Measurements from ENCODE around the gene NDUFB4. TPM values are rescaled to one million over a fixed set of nuclear protein-coding genes. Genes with fewer than 3 reads are reported as not detected.
"Not testable (repeated sequence)": the region's sequence is repeated elsewhere in the genome, so short reads cannot be mapped to it uniquely, and the experiment has no call there.

The NDUFB4 gene
- total RNA-seq, 2 experiments from 2014 or later = 130 to 143 TPM

DNA sequence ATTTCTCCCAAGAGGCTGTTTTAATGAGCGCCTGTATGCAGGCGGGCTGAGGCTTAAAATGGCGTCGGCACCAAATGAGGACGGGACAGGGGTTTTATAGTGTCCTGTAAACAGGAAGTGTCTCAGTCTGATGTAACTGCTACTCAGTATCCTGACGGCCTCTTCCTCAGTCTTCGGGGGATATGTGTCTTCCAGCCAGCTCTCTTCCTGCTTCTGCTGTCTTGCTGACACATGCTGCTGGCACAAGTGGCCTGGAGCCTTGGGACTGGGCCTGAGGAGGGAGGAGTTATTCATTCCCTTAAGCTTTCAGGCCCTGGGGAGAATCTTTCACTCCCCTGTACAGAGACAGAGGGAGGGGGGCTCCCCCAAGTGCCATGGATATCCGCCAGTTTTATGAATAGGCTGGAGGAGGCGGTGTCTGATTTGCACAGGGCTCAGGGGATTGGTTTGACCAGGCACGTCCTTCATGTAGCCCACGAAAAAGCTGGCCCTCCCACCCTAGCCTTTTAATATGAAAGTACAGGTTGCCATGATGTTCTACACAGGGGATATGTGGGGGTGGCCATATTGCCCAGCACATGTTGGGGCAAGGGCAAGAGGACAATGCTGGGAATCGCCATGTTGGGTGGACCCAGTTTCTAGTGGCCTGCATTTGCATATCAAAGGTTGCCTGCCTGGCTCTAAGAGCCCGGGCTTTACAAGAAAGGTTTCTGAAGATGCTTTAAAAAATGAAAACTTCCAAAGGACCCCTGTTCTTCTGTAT is 19.9 kb downstream of the NDUFB4 start:
- H3K9me3 Mint-ChIP-seq = no peaks in the 10 kb centered on the region
- intact Hi-C loops (cut with micrococcal nuclease) = no loop called here

DNA sequence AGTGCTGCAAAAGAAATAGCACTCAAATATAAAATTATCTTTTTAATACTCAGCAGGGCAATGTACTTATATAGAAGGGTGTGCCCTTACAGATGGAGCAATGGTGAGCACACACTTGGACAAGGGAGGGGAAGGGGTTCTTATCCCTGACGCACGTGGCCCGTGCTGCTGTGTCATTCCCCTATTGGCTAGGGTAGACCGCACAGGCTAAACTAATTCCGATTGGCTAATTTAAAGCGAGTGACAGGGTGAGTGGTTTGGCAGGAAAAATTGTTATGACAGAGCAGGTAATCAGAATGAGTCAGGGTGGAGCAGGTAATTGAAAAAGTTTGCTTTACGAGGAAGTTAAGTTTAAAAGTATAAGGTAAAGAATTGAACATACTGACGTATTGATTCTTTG is 20.6 kb downstream of the NDUFB4 start:
- H3K27ac Mint-ChIP-seq; H3K9me3 Mint-ChIP-seq; POLR2A ChIA-PET; H3K27me3 Mint-ChIP-seq; DNase-seq; H3K36me3 Mint-ChIP-seq; intact Hi-C loops (cut with micrococcal nuclease); CTCF ChIA-PET; H3K4me3 Mint-ChIP-seq; H3K4me1 Mint-ChIP-seq (ENCODE audit: low read depth): not testable (repeated sequence)

More for the DNA sequence above, 19.9 kb downstream of the NDUFB4 start:
- H3K27me3 Mint-ChIP-seq = peaks cover 2% of the 10 kb centered on the region
- POLR2A ChIA-PET = no interaction called here
- H3K36me3 Mint-ChIP-seq = no peaks in the 10 kb centered on the region
- CTCF ChIA-PET = no interaction called here
- no peak for DNase-seq
- no peak overlapping the region for H3K27ac Mint-ChIP-seq
- H3K4me3 Mint-ChIP-seq = no peak overlapping the region
- no peaks in the 10 kb centered on the region for H3K4me1 Mint-ChIP-seq (ENCODE audit: low read depth)

DNA sequence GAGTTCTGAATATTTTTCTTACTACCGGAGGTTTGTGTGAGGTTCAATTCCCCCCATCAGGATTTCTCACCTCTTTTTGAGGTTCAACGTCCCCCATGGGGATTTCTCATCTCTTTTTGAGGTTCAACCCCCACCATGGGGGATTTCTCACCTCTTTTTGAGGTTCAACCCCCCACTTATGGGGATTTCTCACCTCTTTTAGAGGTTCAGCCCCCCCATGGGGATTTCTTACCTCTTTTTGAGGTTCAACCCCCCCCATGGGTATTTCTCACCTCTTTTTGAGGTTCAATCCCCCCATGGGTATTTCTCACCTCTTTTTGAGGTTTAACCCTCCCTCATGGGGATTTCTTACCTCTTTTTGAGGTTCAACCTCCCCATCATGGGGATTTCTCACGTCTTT is 26.3 kb downstream of the NDUFB4 start:
- Mint-ChIP-seq H3K36me3 (peaks cover 12% of the 10 kb centered on the region), H3K27me3 (peaks cover 2% of the 10 kb centered on the region), H3K4me3 (no peak overlapping the region), H3K4me1 (ENCODE audit: low read depth) (no peaks in the 10 kb centered on the region), H3K27ac (no peak overlapping the region), H3K9me3 (peaks cover 16% of the 10 kb centered on the region)
- CTCF ChIA-PET = interaction anchor here (1.0 kb wide), 1 partner anchor 173 kb away, joined by 4 read pairs; no protein-coding TSS in a partner anchor
- no peak for DNase-seq
- intact Hi-C loops (cut with micrococcal nuclease) = no loop called here
- POLR2A ChIA-PET = no interaction called here

DNA sequence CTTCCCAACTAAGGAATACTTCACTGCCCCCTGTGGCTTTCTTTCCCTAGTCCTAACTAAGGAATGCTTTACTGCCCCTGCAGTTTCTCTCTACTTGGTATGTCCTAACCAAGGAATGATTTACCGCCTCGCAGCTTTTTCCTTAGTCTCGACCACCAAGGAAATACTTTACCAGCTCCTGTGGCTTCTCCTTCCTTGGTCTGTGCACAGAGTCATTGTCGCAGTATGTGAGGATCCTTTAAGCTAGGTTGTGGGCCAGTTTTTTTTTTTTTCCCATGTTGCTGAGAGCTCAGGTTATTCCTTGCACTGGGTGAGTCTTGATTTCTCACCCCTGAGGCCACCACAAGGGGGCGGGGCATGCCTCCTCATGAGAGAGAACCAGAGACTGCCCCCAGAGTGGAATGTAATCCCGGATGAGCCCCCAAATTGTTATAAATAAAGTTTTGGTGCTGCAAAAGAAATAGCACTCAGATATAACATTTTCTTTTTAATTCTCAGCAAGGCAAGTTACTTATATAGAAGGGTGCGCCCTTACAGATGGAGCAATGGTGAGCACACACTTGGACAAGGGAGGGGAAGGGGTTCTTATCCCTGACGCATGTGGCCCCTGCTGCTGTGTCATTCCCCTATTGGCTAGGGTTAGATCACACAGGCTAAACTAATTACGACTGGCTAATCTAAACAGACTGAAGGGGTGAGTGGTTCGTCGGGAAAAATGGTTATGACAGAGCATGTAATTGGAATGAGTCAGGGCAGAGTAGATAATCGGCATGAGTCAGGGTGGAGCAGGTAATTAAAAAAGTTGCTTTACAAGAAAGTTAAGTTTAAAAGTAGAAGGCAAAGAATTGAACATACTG is 27.0 kb downstream of the NDUFB4 start:
- H3K4me1 Mint-ChIP-seq (ENCODE audit: low read depth) = no peaks in the 10 kb centered on the region
- H3K4me3 Mint-ChIP-seq = no peak overlapping the region
- peaks cover 16% of the 10 kb centered on the region for H3K9me3 Mint-ChIP-seq
- H3K27ac Mint-ChIP-seq = no peak overlapping the region
- peaks cover 2% of the 10 kb centered on the region for H3K27me3 Mint-ChIP-seq
- ChIA-PET POLR2A (no interaction called here), CTCF (interaction anchor here (1.0 kb wide), 1 partner anchor 172 kb away, joined by 4 read pairs; no protein-coding TSS in a partner anchor)
- DNase-seq = peak; percentile 20
- peaks cover 12% of the 10 kb centered on the region for H3K36me3 Mint-ChIP-seq
- intact Hi-C loops (cut with micrococcal nuclease) = no loop called here

DNA sequence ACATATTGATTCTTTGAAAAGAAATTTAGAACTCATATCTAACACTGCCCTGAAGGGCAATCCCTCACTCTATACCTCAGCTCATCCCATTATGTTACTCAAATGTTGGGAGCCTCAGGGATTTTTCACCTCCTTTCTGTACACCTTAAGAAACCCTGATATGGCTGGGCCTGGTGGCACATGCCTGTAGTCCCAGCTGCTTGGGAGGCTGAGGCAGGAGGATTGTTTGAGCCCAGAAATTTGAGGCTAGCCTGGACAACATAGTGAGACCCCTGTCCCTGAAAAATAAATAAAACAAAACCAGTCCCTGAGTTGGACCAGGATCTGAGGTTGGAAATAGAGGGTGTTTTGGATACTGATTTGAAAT is 27.6 kb downstream of the NDUFB4 start:
- Mint-ChIP-seq H3K4me1 (ENCODE audit: low read depth) (no peaks in the 10 kb centered on the region), H3K9me3 (peaks cover 16% of the 10 kb centered on the region), H3K27me3 (peaks cover 2% of the 10 kb centered on the region), H3K27ac (no peak overlapping the region), H3K4me3 (no peak overlapping the region), H3K36me3 (peaks cover 12% of the 10 kb centered on the region)
- intact Hi-C loops (cut with micrococcal nuclease) = no loop called here
- no peak for DNase-seq
- CTCF ChIA-PET = no interaction called here
- POLR2A ChIA-PET = no interaction called here

GRCh38 chr3:120625159-120625586 is 29.0 kb downstream of the NDUFB4 start:
- ChIA-PET CTCF (no interaction called here), POLR2A (interaction anchor here (0.6 kb wide), 1 partner anchor 120 kb away, joined by 4 read pairs; no protein-coding TSS in a partner anchor)
- H3K4me1 Mint-ChIP-seq (ENCODE audit: low read depth) = no peaks in the 10 kb centered on the region
- no peak for DNase-seq
- no peak overlapping the region for H3K4me3 Mint-ChIP-seq
- no peak overlapping the region for H3K27ac Mint-ChIP-seq
- peaks cover 2% of the 10 kb centered on the region for H3K27me3 Mint-ChIP-seq
- H3K9me3 Mint-ChIP-seq = peaks cover 17% of the 10 kb centered on the region
- H3K36me3 Mint-ChIP-seq = peaks cover 12% of the 10 kb centered on the region
- intact Hi-C loops (cut with micrococcal nuclease) = no loop called here

- intact Hi-C loops (cut with micrococcal nuclease) = no loop called here
- Mint-ChIP-seq H3K27me3 (no peaks in the 10 kb centered on the region), H3K36me3 (peaks cover 1% of the 10 kb centered on the region), H3K4me1 (ENCODE audit: low read depth) (peaks cover under 1% of the 10 kb centered on the region), H3K4me3 (no peak overlapping the region), H3K27ac (no peak overlapping the region), H3K9me3 (peaks cover 5% of the 10 kb centered on the region)
- CTCF ChIA-PET = no interaction called here
- DNase-seq = no peak
- POLR2A ChIA-PET = no interaction called here
These were observed 38.4 kb downstream of the NDUFB4 start for GRCh38 chr3:120634539-120634938.

DNA sequence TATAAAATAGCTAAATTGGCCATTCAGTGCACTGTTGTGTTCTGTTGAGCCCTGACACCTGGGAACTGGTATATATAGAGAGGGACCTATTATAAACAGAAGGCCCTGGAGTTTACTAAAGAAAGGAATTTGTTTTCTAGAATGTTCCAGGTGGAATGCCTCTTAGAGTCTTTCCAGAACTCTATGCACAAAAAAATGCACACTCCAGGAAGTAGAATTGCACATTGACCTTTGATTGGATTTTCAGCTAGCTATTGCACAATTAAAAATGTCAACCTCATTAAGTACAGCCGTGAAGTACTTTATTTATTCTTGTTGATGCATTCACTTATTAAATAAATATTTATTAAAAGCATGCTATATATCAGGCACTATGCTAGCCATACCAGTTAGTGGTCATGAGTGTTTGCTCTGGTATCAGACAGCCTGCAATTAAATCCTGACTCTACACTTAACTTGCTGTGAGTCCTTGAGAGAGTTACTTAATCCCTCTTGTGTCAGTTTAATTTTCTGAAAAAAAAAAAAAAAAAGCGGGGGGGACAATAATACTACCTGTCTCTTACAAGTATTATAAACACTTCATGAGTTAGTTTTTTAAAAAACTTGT is 40.8 kb downstream of the NDUFB4 start:
- H3K27ac Mint-ChIP-seq = no peak overlapping the region
- H3K36me3 Mint-ChIP-seq = peaks cover 1% of the 10 kb centered on the region
- POLR2A ChIA-PET = no interaction called here
- no peaks in the 10 kb centered on the region for H3K9me3 Mint-ChIP-seq
- CTCF ChIA-PET = no interaction called here
- H3K4me3 Mint-ChIP-seq = no peak overlapping the region
- no peaks in the 10 kb centered on the region for H3K27me3 Mint-ChIP-seq
- H3K4me1 Mint-ChIP-seq (ENCODE audit: low read depth) = peaks cover 12% of the 10 kb centered on the region
- intact Hi-C loops (cut with micrococcal nuclease) = no loop called here
- DNase-seq = no peak

- intact Hi-C loops (cut with micrococcal nuclease) = no loop called here
These were observed 41.9 kb downstream of the NDUFB4 start for GRCh38 chr3:120637851-120638559.

GRCh38 chr3:120638820-120639219 is 42.7 kb downstream of the NDUFB4 start:
- H3K4me3 Mint-ChIP-seq; POLR2A ChIA-PET; H3K9me3 Mint-ChIP-seq; intact Hi-C loops (cut with micrococcal nuclease); H3K27ac Mint-ChIP-seq; CTCF ChIA-PET; H3K27me3 Mint-ChIP-seq; DNase-seq; H3K36me3 Mint-ChIP-seq: not testable (repeated sequence)
- peaks cover 12% of the 10 kb centered on the region for H3K4me1 Mint-ChIP-seq (ENCODE audit: low read depth)

More at GRCh38 chr3:120637851-120638559, 41.9 kb downstream of the NDUFB4 start:
- POLR2A ChIA-PET = no interaction called here
- H3K4me1 Mint-ChIP-seq (ENCODE audit: low read depth) = peaks cover 12% of the 10 kb centered on the region
- H3K27ac Mint-ChIP-seq = no peak overlapping the region
- CTCF ChIA-PET = no interaction called here
- no peaks in the 10 kb centered on the region for H3K27me3 Mint-ChIP-seq
- no peak for DNase-seq
- no peaks in the 10 kb centered on the region for H3K9me3 Mint-ChIP-seq
- H3K4me3 Mint-ChIP-seq = no peak overlapping the region
- H3K36me3 Mint-ChIP-seq = peaks cover 1% of the 10 kb centered on the region

DNA sequence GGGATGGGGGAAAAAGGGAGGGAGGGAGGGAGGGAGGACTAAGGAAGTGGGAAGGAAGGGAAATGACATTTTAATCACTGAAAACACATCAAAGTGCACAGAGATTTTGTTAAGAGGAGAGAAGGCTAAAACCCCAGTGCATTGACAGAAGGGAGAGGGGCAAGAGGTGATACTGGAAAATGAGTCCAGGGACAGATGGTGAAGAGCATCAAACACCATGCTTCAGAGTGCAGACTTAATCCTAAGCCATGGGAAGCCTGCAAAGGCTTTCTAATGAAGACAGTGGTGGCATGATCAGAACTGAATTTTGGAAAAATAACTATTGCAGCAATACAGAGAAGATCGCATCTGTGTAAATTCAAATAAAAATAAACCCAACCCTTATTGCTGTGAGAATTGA is 44.1 kb downstream of the NDUFB4 start:
- ChIA-PET CTCF (no interaction called here), POLR2A (no interaction called here)
- H3K9me3 Mint-ChIP-seq = no peaks in the 10 kb centered on the region
- no peaks in the 10 kb centered on the region for H3K27me3 Mint-ChIP-seq
- peaks cover 12% of the 10 kb centered on the region for H3K4me1 Mint-ChIP-seq (ENCODE audit: low read depth)
- H3K36me3 Mint-ChIP-seq = peaks cover 1% of the 10 kb centered on the region
- no peak for DNase-seq
- H3K27ac Mint-ChIP-seq = no peak overlapping the region
- H3K4me3 Mint-ChIP-seq = no peak overlapping the region
- intact Hi-C loops (cut with micrococcal nuclease) = no loop called here

GRCh38 chr3:120641696-120642246 is 45.6 kb downstream of the NDUFB4 start:
- intact Hi-C loops (cut with micrococcal nuclease) = no loop called here
- H3K9me3 Mint-ChIP-seq = no peaks in the 10 kb centered on the region
- H3K4me3 Mint-ChIP-seq = no peak overlapping the region
- H3K36me3 Mint-ChIP-seq = peaks cover 1% of the 10 kb centered on the region
- no peak overlapping the region for H3K27ac Mint-ChIP-seq
- ChIA-PET POLR2A (no interaction called here), CTCF (no interaction called here)
- no peak for DNase-seq
- no peaks in the 10 kb centered on the region for H3K27me3 Mint-ChIP-seq
- peaks cover 12% of the 10 kb centered on the region for H3K4me1 Mint-ChIP-seq (ENCODE audit: low read depth)

Data from activated CD4-positive, alpha-beta memory T cell treated with anti-CD3 and anti-CD28 coated beads for 36 hours (primary cell).